ENCODE measurements around the gene LRRC8C. TPM values are rescaled to one million over a fixed set of nuclear protein-coding genes. Genes with fewer than 3 reads are reported as not detected.

The LRRC8C gene
- total and polyA plus RNA-seq, 10 of the 15 experiments (the other 5 are each of a cell fraction or from before 2014, with no cell fraction given): 2.3 to 16.3 (median 10.8) TPM

DNA sequence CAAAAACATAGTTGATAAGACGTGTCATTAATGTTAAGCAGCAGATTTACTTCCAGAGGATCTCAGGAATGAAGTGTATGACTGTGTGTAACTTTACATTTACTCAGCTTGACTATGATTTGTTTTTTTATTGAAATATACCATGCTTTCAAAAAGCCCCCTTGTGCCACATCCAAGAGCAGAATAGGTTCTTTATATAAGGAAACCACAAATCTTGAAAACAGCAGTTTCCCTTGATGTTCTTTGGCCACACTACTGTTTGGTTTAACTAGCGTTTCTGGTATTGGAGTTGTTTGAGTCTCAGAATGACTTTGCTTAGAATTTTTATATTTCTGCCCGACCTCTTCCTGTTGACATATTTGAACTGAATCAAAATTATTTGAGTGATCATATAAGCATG is 25.0 kb downstream of the LRRC8C start:
- ChIA-PET RAD21 (ENCODE audit: unreplicated experiment) (interaction anchor here (0.7 to 7.0 kb wide), 8 partner anchors 11 to 63 kb away, joined by 3 to 76 read pairs (median 3); no protein-coding TSS in a partner anchor), SMC1A (ENCODE audit: uncharacterized antibody, unreplicated experiment) (interaction anchor here (1.0 to 20.4 kb wide), 7 partner anchors 12 to 62 kb away, joined by 3 to 353 read pairs (median 19); partner anchors contain the start of gene LRRC8C), POLR2A (interaction anchor here (0.6 to 7.3 kb wide), 7 partner anchors 9 to 27 kb away, joined by 3 to 57 read pairs (median 7); partner anchors contain the start of gene LRRC8C), CTCF (interaction anchor here (1.1 to 7.7 kb wide), 5 partner anchors 8 to 38 kb away, joined by 3 to 68 read pairs (median 9); no protein-coding TSS in a partner anchor)
- H3K27me3 ChIP-seq (replicated peaks in 1 of 2; ENCODE audit: control insufficient read depth in 2 of 2, insufficient read depth in 2 of 2, low read length in 1 of 2): no peaks in the 10 kb centered on the region
- H3K9me3 ChIP-seq (replicated peaks; ENCODE audit: control insufficient read depth, insufficient read depth, low read length): peaks cover 6% of the 10 kb centered on the region; the same call in 2 of the 3 replicates
- 10% methylated on average over 3 of the region's 3 CpGs for WGBS (ENCODE audit: insufficient coverage, insufficient replicate concordance, low lambda C conversion rate, missing lambda C conversion rate)
- no peak overlapping the region for H2AFZ ChIP-seq (ENCODE audit: control insufficient read depth, low read depth, low read length)
- in situ Hi-C loops (cut with MboI) (no loop called here), intact Hi-C loops (cut with micrococcal nuclease; ENCODE audit: unreplicated experiment) (no loop called here)
- peak overlapping the region; percentile 43 for H3K4me2 ChIP-seq (ENCODE audit: control insufficient read depth, insufficient read depth)
- peak; percentile 84 for ATAC-seq
- H3K36me3 ChIP-seq (ENCODE audit: control insufficient read depth in 2 of 2, insufficient read depth in 2 of 2, low read length in 1 of 2): no peaks in the 10 kb centered on the region
- H3K9ac ChIP-seq (ENCODE audit: control insufficient read depth, insufficient read depth, low read length): no peak overlapping the region; the same call in 1 of the 2 replicates
- peak overlapping the region; percentile 35 for H3K27ac ChIP-seq (ENCODE audit: control insufficient read depth, insufficient read depth)
- H4K20me1 ChIP-seq (ENCODE audit: control insufficient read depth, insufficient read depth): no peaks in the 10 kb centered on the region
- H3K4me3 ChIP-seq: no peak overlapping the region
- H3K79me2 ChIP-seq (ENCODE audit: control insufficient read depth, insufficient read depth, low read length): peaks cover 42% of the 10 kb centered on the region
- no TSS peak for BruUV-seq (replicated peaks)
- H3K4me1 ChIP-seq (ENCODE audit: control insufficient read depth, insufficient read depth, low read length): peaks cover 23% of the 10 kb centered on the region
- FAIRE-seq: peak; percentile 35
- peak; percentile 76 for DNase-seq (ENCODE audit: low read depth, low spot score)
- TF ChIP-seq SUZ12 (IDR thresholded peaks at IDR 0.05; ENCODE audit: unreplicated experiment): no peak
- TF ChIP-seq, protein P1, sequence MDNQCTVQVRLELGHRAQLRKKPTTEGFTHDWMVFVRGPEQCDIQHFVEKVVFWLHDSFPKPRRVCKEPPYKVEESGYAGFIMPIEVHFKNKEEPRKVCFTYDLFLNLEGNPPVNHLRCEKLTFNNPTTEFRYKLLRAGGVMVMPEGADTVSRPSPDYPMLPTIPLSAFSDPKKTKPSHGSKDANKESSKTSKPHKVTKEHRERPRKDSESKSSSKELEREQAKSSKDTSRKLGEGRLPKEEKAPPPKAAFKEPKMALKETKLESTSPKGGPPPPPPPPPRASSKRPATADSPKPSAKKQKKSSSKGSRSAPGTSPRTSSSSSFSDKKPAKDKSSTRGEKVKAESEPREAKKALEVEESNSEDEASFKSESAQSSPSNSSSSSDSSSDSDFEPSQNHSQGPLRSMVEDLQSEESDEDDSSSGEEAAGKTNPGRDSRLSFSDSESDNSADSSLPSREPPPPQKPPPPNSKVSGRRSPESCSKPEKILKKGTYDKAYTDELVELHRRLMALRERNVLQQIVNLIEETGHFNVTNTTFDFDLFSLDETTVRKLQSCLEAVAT (IDR thresholded peaks at IDR 0.05): no peak
- no peak for TF ChIP-seq RAD51 (IDR thresholded peaks at IDR 0.05)
- peak; percentile 30; the same call in 1 of the 2 replicates for TF ChIP-seq BMI1 (IDR thresholded peaks at IDR 0.05; ENCODE audit: borderline replicate concordance)
- TF ChIP-seq SUPT20H (IDR thresholded peaks at IDR 0.05; ENCODE audit: borderline replicate concordance, control insufficient read depth, low read depth, low read length): no peak
- TF ChIP-seq SMAD5 (IDR thresholded peaks at IDR 0.05; ENCODE audit: low read depth): no peak
- TF ChIP-seq MTA3 (IDR thresholded peaks at IDR 0.05; ENCODE audit: borderline replicate concordance, low read length): peak; percentile 81
- TF ChIP-seq PML (IDR thresholded peaks at IDR 0.05; ENCODE audit: low read length): no peak
- no peak for TF ChIP-seq MYC (IDR thresholded peaks at IDR 0.05; ENCODE audit: insufficient read depth, insufficient read length, insufficient replicate concordance, low read length, severe bottlenecking)
- TF ChIP-seq BACH1 (IDR thresholded peaks at IDR 0.05; ENCODE audit: borderline replicate concordance): no peak
- TF ChIP-seq ZNF207 (IDR thresholded peaks at IDR 0.05; ENCODE audit: borderline replicate concordance): no peak
- peak; percentile 82 for TF ChIP-seq NFIC (IDR thresholded peaks at IDR 0.05; ENCODE audit: low read depth, low read length)
- TF ChIP-seq, protein P2, sequence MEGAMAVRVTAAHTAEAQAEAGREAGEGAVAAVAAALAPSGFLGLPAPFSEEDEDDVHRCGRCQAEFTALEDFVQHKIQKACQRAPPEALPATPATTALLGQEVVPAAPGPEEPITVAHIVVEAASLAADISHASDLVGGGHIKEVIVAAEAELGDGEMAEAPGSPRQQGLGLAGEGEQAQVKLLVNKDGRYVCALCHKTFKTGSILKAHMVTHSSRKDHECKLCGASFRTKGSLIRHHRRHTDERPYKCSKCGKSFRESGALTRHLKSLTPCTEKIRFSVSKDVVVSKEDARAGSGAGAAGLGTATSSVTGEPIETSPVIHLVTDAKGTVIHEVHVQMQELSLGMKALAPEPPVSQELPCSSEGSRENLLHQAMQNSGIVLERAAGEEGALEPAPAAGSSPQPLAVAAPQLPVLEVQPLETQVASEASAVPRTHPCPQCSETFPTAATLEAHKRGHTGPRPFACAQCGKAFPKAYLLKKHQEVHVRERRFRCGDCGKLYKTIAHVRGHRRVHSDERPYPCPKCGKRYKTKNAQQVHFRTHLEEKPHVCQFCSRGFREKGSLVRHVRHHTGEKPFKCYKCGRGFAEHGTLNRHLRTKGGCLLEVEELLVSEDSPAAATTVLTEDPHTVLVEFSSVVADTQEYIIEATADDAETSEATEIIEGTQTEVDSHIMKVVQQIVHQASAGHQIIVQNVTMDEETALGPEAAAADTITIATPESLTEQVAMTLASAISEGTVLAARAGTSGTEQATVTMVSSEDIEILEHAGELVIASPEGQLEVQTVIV (IDR thresholded peaks at IDR 0.05; ENCODE audit: borderline replicate concordance, partially characterized antibody): no peak
- TF ChIP-seq, protein P3, sequence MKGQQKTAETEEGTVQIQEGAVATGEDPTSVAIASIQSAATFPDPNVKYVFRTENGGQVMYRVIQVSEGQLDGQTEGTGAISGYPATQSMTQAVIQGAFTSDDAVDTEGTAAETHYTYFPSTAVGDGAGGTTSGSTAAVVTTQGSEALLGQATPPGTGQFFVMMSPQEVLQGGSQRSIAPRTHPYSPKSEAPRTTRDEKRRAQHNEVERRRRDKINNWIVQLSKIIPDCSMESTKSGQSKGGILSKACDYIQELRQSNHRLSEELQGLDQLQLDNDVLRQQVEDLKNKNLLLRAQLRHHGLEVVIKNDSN (IDR thresholded peaks at IDR 0.05; ENCODE audit: borderline replicate concordance, extremely low read length, insufficient read depth, low read depth, low read length): no peak
- no peak for TF ChIP-seq RB1 (IDR thresholded peaks at IDR 0.05; ENCODE audit: borderline replicate concordance)
- peak; percentile 97 for TF ChIP-seq RUNX3 (IDR thresholded peaks at IDR 0.05; ENCODE audit: low read length)
- TF ChIP-seq MXI1 (IDR thresholded peaks at IDR 0.05; ENCODE audit: low read depth, low read length): no peak
- TF ChIP-seq, protein P4, sequence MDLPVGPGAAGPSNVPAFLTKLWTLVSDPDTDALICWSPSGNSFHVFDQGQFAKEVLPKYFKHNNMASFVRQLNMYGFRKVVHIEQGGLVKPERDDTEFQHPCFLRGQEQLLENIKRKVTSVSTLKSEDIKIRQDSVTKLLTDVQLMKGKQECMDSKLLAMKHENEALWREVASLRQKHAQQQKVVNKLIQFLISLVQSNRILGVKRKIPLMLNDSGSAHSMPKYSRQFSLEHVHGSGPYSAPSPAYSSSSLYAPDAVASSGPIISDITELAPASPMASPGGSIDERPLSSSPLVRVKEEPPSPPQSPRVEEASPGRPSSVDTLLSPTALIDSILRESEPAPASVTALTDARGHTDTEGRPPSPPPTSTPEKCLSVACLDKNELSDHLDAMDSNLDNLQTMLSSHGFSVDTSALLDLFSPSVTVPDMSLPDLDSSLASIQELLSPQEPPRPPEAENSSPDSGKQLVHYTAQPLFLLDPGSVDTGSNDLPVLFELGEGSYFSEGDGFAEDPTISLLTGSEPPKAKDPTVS (IDR thresholded peaks at IDR 0.05; ENCODE audit: low read depth, low read length): no peak
